H1 (cell line): Measurements from ENCODE around the gene ANGEL2. TPM values are rescaled to one million over a fixed set of nuclear protein-coding genes. Genes with fewer than 3 reads are reported as not detected.
A peak's percentile ranks its signal among the peaks of the same experiment; 100 is the strongest.
"Not testable (repeated sequence)": the region's sequence is repeated elsewhere in the genome, so short reads cannot be mapped to it uniquely, and the experiment has no call there.

Source experiments
- CTCF ChIA-PET: fragments of 300-600 bp; sonication (Branson Sonifier 250); formaldehyde crosslinking; loops from one replicate; lab custom pipeline; 2021; ENCODE audit not compliant: partially characterized antibody; lab: Charles Lee
- POLR2A ChIA-PET: fragments of 300-600 bp; sonication (Branson Sonifier 250); formaldehyde crosslinking; loops from one replicate; lab custom pipeline; 2021; ENCODE audit warnings: inconsistent platforms; ENCODE audit not compliant: partially characterized antibody; lab: Charles Lee
- DNase-seq, 2 experiments: peaks; one replicate each; pipeline versions ENCODE4 v3.0.0 to v3.0.0-alpha.2; 2010 to 2022; ENCODE audit warnings: low spot score in 2 of 2, low read depth in 1 of 2, mixed read lengths in 1 of 2
- FAIRE-seq: peaks from 2 replicates; lab custom pipeline; 2011; peaks lifted over from hg19 to GRCh38; lab: Jason Lieb, UNC
- H2AFZ ChIP-seq: 2 replicates; pipeline ENCODE4 v1.8.1; 2012; ENCODE audit warnings: low read length, inconsistent platforms
- H2AK5ac ChIP-seq: 2 replicates; pipeline ENCODE4 v1.6.1; 2013; ENCODE audit warnings: low read depth, low read length
- H2BK120ac ChIP-seq: replicated peaks from 2 replicates; pipeline ENCODE3; 2013; ENCODE audit warnings: low read depth, low read length, inconsistent platforms
- H2BK12ac ChIP-seq: 2 replicates; pipeline ENCODE4 v1.6.1; 2013; ENCODE audit warnings: low read depth, low read length
- H2BK15ac ChIP-seq: 2 replicates; pipeline ENCODE4 v1.6.1; 2013; ENCODE audit warnings: low read length
- H2BK20ac ChIP-seq: 2 replicates; pipeline ENCODE4 v1.6.1; 2013; ENCODE audit warnings: low read length
- H2BK5ac ChIP-seq: 2 replicates; pipeline ENCODE4 v1.6.1; 2013; ENCODE audit warnings: low read depth, low read length
- H3K14ac ChIP-seq: 2 replicates; pipeline ENCODE4 v1.6.1; 2013; ENCODE audit warnings: inconsistent platforms; ENCODE audit not compliant: insufficient read length
- H3K18ac ChIP-seq: 2 replicates; pipeline ENCODE4 v1.6.1; 2013; ENCODE audit warnings: low read length; ENCODE audit errors: extremely low read depth
- H3K23ac ChIP-seq: 2 replicates; pipeline ENCODE4 v1.6.1; 2013; ENCODE audit warnings: inconsistent platforms; ENCODE audit not compliant: insufficient read length
- H3K23me2 ChIP-seq: 2 replicates; pipeline ENCODE4 v1.6.1; 2013; ENCODE audit warnings: low read depth, low read length
- H3K27ac ChIP-seq: 2 replicates; pipeline ENCODE4 v1.6.1; 2011; ENCODE audit warnings: low read depth, low read length, inconsistent platforms
- H3K27me3 ChIP-seq, 4 experiments: replicated peaks in 1 of 4; 1 replicate in 1 of 4; 2 replicates in 3 of 4; pipeline versions ENCODE4 v1.6.1 to v1.8.1; 2011 to 2013; ENCODE audit warnings: low read length in 3 of 4, mild to moderate bottlenecking in 3 of 4, inconsistent platforms in 2 of 4, mixed read lengths in 2 of 4, moderate library complexity in 1 of 4; ENCODE audit not compliant: control insufficient read depth in 3 of 4, insufficient read depth in 3 of 4; ENCODE audit errors: extremely low read depth in 1 of 4
- H3K36me3 ChIP-seq, 4 experiments: 2 replicates each; pipeline versions ENCODE4 v1.6.1 to v1.8.1; 2011 to 2013; ENCODE audit warnings: mild to moderate bottlenecking in 4 of 4, low read length in 3 of 4, moderate library complexity in 2 of 4, control low read depth in 1 of 4, inconsistent platforms in 1 of 4; ENCODE audit not compliant: insufficient read depth in 4 of 4, control insufficient read depth in 2 of 4
- H3K4ac ChIP-seq: replicated peaks from 2 replicates; pipeline ENCODE3; 2013; ENCODE audit warnings: low read length, low read depth, mixed read lengths, inconsistent platforms; ENCODE audit not compliant: insufficient read length
- H3K4me1 ChIP-seq, 4 experiments: replicated peaks in 1 of 4; 1 replicate in 1 of 4; 2 replicates in 3 of 4; pipeline versions ENCODE4 v1.6.1 to v1.8.1; 2011 to 2013; ENCODE audit warnings: low read length in 3 of 4, inconsistent platforms in 2 of 4, mixed read lengths in 1 of 4; ENCODE audit not compliant: insufficient read depth in 4 of 4, control insufficient read depth in 3 of 4
- H3K4me2 ChIP-seq, 2 experiments: 2 replicates each; pipeline versions ENCODE4 v1.6.1 to v1.8.1; 2011 to 2013; ENCODE audit warnings: low read depth in 2 of 2, low read length in 2 of 2, control low read depth in 1 of 2, inconsistent platforms in 1 of 2, mild to moderate bottlenecking in 1 of 2; ENCODE audit not compliant: insufficient read depth in 1 of 2
- H3K4me3 ChIP-seq, 4 experiments: fragments of 200-600, 300-600 bp in 1 of 4; sonication (generic), shearing (Covaris generic), sonication (Bioruptor Twin) in 1 of 4; 2 replicates each; pipeline versions ENCODE4 v1.5.1 to v1.8.1; 2011 to 2016; ENCODE audit warnings: low read length in 4 of 4, low read depth in 3 of 4, control low read depth in 2 of 4, inconsistent platforms in 2 of 4, mild to moderate bottlenecking in 2 of 4, mixed read lengths in 1 of 4, moderate library complexity in 1 of 4; ENCODE audit not compliant: insufficient read depth in 2 of 4; ENCODE audit errors: extremely low read depth in 1 of 4
- H3K56ac ChIP-seq: replicated peaks from 2 replicates; pipeline ENCODE3; 2013; ENCODE audit warnings: low read depth, mild to moderate bottlenecking, mixed read lengths, low read length, inconsistent platforms; ENCODE audit not compliant: insufficient read length
- H3K79me1 ChIP-seq: 2 replicates; pipeline ENCODE4 v1.6.1; 2013; ENCODE audit warnings: low read depth, low read length, control low read depth
- H3K79me2 ChIP-seq, 2 experiments: 2 replicates each; pipeline versions ENCODE4 v1.6.1 to v1.8.1; 2012 to 2013; ENCODE audit warnings: low read length in 2 of 2, mild to moderate bottlenecking in 2 of 2, inconsistent platforms in 1 of 2; ENCODE audit not compliant: insufficient read depth in 2 of 2, control insufficient read depth in 1 of 2
- H3K9ac ChIP-seq, 4 experiments: replicated peaks in 1 of 4; 1 replicate in 1 of 4; 2 replicates in 3 of 4; pipeline versions ENCODE4 v1.6.1 to v1.8.1; 2011 to 2013; ENCODE audit warnings: low read depth in 3 of 4, low read length in 3 of 4, control low read depth in 2 of 4, mild to moderate bottlenecking in 2 of 4, moderate library complexity in 2 of 4, inconsistent platforms in 1 of 4; ENCODE audit errors: extremely low read depth in 1 of 4
- H3K9me3 ChIP-seq, 2 experiments: 2 replicates each; pipeline versions ENCODE4 v1.6.1 to v1.8.1; 2012 to 2013; ENCODE audit warnings: mild to moderate bottlenecking in 2 of 2, moderate library complexity in 2 of 2, control low read depth in 1 of 2, inconsistent platforms in 1 of 2, low read depth in 1 of 2, low read length in 1 of 2, mixed read lengths in 1 of 2; ENCODE audit not compliant: insufficient read depth in 2 of 2
- H4K20me1 ChIP-seq, 2 experiments: replicated peaks in 1 of 2; 2 replicates each; pipeline versions ENCODE3 to v1.8.1; 2011 to 2013; ENCODE audit warnings: inconsistent platforms in 2 of 2, low read length in 2 of 2, mild to moderate bottlenecking in 1 of 2; ENCODE audit not compliant: insufficient read depth in 2 of 2, control insufficient read depth in 1 of 2
- H4K5ac ChIP-seq: 2 replicates; pipeline ENCODE4 v1.6.1; 2013; ENCODE audit warnings: low read length, low read depth, mixed read lengths, inconsistent platforms; ENCODE audit not compliant: insufficient read length
- H4K8ac ChIP-seq: 2 replicates; pipeline ENCODE4 v1.8.0; 2013; ENCODE audit warnings: mild to moderate bottlenecking, moderate library complexity, low read length, inconsistent platforms; ENCODE audit not compliant: insufficient read depth; ENCODE audit errors: extremely low read depth
- H4K91ac ChIP-seq: replicated peaks from 2 replicates; pipeline ENCODE3; 2013; ENCODE audit warnings: low read length, mixed read lengths, inconsistent platforms; ENCODE audit not compliant: insufficient read length
- WGBS, 2 experiments: shearing (Covaris generic) in 1 of 2; methylation state at CpG; one replicate each; pipeline versions ENCODE4 v1.1.6 to v1.1.7; 2013 to 2015; ENCODE audit warnings: low lambda C conversion rate in 2 of 2, mixed read lengths in 2 of 2, inconsistent platforms in 1 of 2, low coverage in 1 of 2, missing lambda C conversion rate in 1 of 2; ENCODE audit not compliant: insufficient replicate concordance in 2 of 2, insufficient coverage in 1 of 2, insufficient read length in 1 of 2; ENCODE audit errors: extremely low coverage in 1 of 2, missing lambda C conversion rate in 1 of 2; 5-methylcytosine and 5-hydroxymethylcytosine counted together
- polyA plus RNA-seq, 7 experiments: library from polyadenylated mRNA; depleted of rRNA in 3 of 7; stranded (reverse) in 5 of 7; unstranded in 2 of 7; fragments of >200 nt in 5 of 7; fragments of 200-250 nt in 2 of 7; gene quantifications; 1 replicate in 5 of 7; 2 replicates in 1 of 7; 4 replicates in 1 of 7; pipeline versions ENCODE4 v1.2.1 to v1.2.3, GENCODE V29; 2011 to 2013; ENCODE audit warnings: missing spikeins in 2 of 7, mixed read lengths in 2 of 7
- total RNA-seq: library from RNA; stranded (reverse); fragmentation: NEBNext Ultra II Directional; extraction: Animal tissue kit (Norgen Biotek cat#: 25700); gene quantifications from 2 replicates; pipeline ENCODE4 v1.2.1, GENCODE V29; 2021

Gene ANGEL2
- total and polyA plus RNA-seq, 2 of the 8 experiments (the other 6 are each of a cell fraction or from before 2014, with no cell fraction given) = 18.1 to 39.9 TPM

- FAIRE-seq = not testable (repeated sequence)
These were observed 29.9 kb upstream of the ANGEL2 start for GRCh38 chr1:213045321-213046226.

More at GRCh38 chr1:213045321-213046226, 29.9 kb upstream of the ANGEL2 start:
- H3K4me2 ChIP-seq, H3K27me3 ChIP-seq, H3K79me1 ChIP-seq, H3K9me3 ChIP-seq, H3K4me1 ChIP-seq, H3K14ac ChIP-seq, H3K36me3 ChIP-seq, H3K79me2 ChIP-seq, H2BK20ac ChIP-seq, H3K27ac ChIP-seq, H4K5ac ChIP-seq, H3K4ac ChIP-seq, H2AK5ac ChIP-seq, H2BK120ac ChIP-seq, H3K9ac ChIP-seq, H3K4me3 ChIP-seq, H4K20me1 ChIP-seq, H2BK15ac ChIP-seq, H3K23ac ChIP-seq, DNase-seq, H3K23me2 ChIP-seq, H4K91ac ChIP-seq, H2BK12ac ChIP-seq, H3K18ac ChIP-seq, H3K56ac ChIP-seq, H2BK5ac ChIP-seq, H4K8ac ChIP-seq: not testable (repeated sequence)
- ChIA-PET CTCF (interaction anchor here (0.6 to 1.5 kb wide), 3 partner anchors 10 to 464 kb away, joined by 3 read pairs; no protein-coding TSS in a partner anchor), POLR2A (interaction anchor here (0.6 kb wide), 1 partner anchor 40 kb away, joined by 3 read pairs; no protein-coding TSS in a partner anchor)
- WGBS, 2 experiments = 95% methylated on average over 13 of the region's 13 CpGs; no CpG with 5 or more reads in 1 of the 2 experiments
- H2AFZ ChIP-seq = peak overlapping the region; percentile 57; the same call in 1 of the 2 replicates
